Measurements from ENCODE around the gene EEPD1.

The EEPD1 gene

GRCh38 chr7:36299223-36299774 lies 146.2 kb downstream of the EEPD1 start:
- DNase-seq (ENCODE audit: low read depth in 3 of 3): no peak

DNA sequence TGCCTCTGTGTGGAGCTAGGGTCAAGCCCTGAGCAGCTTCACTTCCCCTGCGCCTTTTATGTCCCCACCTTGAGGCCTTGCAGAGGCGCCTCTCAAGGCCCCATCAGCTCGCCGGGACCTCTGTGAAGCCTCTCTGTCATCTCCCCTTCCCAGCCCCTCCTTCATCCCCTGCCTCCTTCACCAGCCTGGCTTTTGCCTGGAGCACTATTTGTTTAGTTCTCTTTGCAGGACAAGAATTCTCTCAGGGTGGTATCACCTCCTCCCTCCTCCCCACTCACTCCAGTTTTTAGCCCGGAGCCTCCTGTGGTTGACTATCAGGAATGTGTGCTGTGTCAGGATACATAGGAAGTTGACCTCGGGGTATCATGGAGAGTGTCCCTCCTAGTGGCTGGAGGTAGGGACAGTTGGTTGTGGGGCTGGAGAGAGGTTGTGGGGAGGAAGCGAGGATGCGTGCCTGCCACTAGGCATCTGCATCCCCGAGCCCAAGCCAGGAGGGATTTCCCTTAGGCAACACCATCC lies 146.8 kb downstream of the EEPD1 start:
- DNase-seq (ENCODE audit: low read depth in 3 of 3): no peak

- no peak for DNase-seq (ENCODE audit: low read depth in 3 of 3)
These were observed 147.8 kb downstream of the EEPD1 start for GRCh38 chr7:36300696-36301350.

DNA sequence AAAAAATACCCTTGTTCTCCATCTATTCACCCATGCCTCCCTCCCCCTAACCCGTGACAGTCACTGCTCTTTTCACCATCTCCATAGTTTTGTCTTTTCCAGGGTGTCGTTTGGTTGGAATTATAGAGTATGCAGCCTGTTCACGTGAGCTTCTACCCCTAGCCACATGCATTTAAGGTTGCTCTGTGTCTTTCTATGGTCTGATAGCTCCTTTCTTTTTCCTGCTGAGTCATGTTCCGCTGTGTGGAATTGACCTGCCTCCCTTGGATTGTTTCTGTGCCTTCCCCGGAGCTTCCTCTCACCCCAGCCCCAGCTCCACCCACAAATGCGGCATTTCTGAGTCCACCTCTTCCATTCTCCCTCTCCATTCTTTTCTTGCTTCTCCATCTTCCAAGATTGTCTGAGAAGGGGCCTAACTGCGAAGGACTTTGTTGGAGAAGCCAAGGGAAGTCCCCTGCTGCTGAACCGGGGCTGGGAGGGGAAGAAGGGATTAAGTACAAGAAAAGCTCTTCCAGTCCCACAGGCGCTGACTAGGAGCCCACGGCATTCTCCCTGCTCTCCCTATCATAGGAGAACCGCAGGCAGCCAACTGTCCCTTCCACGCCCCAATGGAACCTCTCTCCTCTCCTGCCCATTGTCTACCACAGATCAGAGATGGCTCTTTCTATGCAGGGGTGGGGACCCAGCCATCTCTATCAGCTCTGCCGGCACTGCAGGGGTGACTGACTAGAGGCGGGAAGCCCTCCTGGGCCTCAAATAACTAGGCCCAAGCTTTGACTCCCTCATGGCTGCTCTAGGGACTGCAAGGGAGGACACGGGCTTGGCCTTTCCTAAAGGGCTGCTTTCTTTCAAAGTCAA lies 149.1 kb downstream of the EEPD1 start:
- DNase-seq (ENCODE audit: low read depth in 3 of 3): no peak

DNA sequence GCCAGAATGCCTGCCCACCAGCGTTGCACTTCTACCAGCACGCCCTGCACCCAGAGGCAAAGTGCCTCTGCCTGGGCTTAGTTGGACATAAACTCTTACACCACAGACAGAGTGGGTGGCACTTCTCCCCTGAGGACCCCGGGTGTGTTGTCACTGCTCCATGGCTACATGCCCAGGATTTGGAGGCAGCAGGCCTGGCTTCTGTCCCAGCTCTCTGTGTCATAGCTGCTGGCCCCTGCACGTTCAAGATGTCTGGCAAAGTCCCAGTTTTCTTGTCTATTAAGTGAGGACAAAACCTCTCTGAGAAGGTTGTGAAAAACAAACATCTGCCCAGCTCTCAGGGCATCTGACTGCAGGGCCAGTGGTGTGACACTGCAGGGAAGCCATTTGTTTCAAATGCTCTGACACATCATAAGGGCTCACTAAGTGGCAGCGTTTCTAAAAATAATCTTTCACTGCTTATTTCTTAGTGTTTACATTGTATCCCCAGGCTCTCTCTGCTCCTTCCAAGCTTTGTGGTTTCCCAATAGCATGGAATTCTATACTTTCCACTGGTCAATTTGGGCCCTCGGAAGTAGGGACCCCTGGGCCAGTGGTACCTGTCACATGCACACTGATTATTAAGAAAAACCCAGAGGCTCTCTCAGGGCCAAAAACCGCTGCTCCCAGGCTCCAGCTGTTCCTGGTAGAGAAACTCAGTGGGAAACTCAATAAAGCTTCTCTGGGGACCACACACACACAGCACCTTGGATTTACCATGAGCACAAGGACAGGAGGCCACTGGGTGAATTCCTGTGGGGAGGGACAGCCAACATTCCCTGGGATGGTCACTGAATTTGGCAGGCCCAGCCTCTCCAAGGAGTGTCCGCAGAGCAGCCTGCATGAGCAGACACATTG lies 150.4 kb downstream of the EEPD1 start:
- no peak for DNase-seq (ENCODE audit: low read depth in 3 of 3)

DNA sequence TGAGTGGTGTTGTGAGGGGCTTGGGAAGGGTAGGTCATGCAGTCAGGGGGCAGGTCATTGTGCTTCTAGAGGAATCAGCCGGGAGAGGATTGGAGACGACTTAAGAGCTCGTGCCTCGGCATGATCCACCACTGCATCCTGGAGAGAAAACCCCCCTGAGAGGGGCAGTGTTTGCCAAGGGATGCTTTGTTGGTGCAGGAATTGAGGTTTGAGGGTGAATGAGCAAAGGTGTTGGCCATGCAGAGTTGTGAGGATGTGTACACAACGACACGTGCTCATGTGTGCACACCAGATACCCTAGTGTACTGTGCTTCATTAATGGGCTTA lies 151.0 kb downstream of the EEPD1 start:
- no peak for DNase-seq (ENCODE audit: low read depth in 3 of 3)

GRCh38 chr7:36305226-36305625 lies 152.2 kb downstream of the EEPD1 start:
- no peak for DNase-seq (ENCODE audit: low read depth in 3 of 3)

GRCh38 chr7:36305648-36306047 lies 152.6 kb downstream of the EEPD1 start:
- DNase-seq (ENCODE audit: low read depth in 3 of 3): no peak

- no peak for DNase-seq (ENCODE audit: low read depth in 3 of 3)
These were observed 153.2 kb downstream of the EEPD1 start for GRCh38 chr7:36306222-36306621.

- no peak for DNase-seq (ENCODE audit: low read depth in 3 of 3)
These were observed 153.7 kb downstream of the EEPD1 start for GRCh38 chr7:36306722-36307121.

DNA sequence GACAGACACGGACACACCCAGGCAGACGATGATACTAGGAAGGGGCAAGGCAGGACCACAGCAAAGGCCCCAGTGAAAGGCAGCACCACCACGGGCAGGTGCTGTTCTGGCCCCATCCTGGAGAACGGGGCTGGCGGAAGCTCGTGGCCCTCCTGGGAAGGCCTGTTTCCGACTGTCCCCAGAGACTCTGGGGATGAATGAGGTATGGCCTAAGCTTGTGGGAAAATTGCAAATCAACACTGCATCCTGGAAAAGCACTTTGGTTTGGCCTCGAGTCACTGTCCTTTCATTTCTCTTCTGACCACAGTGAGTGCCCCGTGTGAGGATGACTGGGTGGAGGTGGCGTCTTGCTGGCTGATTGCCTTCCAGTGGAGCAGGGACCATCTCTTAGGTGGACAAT lies 155.0 kb downstream of the EEPD1 start:
- no peak for DNase-seq (ENCODE audit: low read depth in 3 of 3)

DNA sequence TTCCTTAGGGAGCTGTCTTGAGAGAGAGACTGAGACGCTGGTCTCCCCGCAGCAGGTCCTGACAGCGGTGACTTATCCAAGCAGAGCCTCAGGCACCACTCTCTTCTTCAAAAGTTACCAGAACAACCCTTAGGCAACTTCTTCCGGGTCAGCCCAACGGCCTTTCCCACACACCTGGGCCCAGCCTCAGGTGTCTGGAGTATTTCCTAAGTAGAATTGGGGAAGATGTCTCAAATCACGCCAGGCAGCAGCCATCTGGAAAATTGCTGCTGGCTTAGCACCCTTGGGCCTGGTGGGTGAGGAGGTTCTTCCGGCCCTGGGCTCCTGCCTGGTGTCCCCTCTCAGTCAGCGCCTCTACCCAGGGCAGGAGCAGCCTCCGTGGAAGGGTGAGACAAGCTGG lies 156.2 kb downstream of the EEPD1 start:
- DNase-seq (ENCODE audit: low read depth in 3 of 3): no peak

DNA sequence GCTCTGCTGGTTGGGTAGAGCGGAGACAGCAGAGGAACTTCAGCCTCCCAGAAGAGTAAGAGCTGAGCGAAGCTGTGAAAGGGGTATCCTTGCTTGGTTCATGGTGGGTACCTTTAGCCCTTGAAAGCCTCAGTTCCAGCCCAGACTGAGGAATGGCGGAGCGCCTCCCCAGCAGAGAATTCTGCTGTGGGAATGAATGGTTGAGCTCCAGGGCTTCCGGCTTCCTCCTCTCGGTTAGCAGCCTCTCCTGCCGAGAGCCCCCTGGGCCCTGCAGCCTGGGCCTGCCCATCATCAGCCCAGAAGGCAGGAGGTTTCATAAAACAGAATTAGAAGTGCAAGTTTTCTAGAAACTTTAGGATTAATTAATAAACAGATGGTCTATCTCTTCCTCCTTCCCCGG lies 156.7 kb downstream of the EEPD1 start:
- no peak for DNase-seq (ENCODE audit: low read depth in 3 of 3)

GRCh38 chr7:36310897-36311296 lies 157.8 kb downstream of the EEPD1 start:
- no peak for DNase-seq (ENCODE audit: low read depth in 3 of 3)

GRCh38 chr7:36311539-36311938 lies 158.5 kb downstream of the EEPD1 start:
- DNase-seq (ENCODE audit: low read depth in 3 of 3): no peak

GRCh38 chr7:36312064-36312914 lies 159.2 kb downstream of the EEPD1 start:
- DNase-seq (ENCODE audit: low read depth in 3 of 3): peak in 1 of 3 experiments; percentile 7

DNA sequence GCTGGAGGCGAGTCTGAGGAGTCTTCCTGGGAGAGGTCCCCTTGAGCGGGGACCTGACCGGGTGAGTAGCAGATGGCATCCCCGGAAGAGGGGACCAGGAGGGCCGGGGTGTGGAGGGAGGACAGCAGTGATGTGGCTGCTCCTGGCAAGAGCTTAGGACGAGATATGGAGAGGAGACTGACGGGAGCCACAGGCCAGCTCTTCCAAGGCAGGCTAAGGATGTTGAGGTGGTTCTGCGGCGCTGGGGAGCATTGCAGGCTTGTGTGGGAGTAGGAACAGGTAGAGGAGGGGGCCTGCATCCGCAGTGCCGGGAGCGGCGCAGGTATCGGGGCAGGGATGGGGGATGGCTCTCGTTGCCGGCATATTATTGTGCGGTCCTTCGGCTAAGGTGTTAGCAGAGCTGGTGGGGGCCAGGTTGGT lies 159.9 kb downstream of the EEPD1 start:
- no peak for DNase-seq (ENCODE audit: low read depth in 3 of 3)

- no peak for DNase-seq (ENCODE audit: low read depth in 3 of 3)
These were observed 160.6 kb downstream of the EEPD1 start for GRCh38 chr7:36313607-36314006.

DNA sequence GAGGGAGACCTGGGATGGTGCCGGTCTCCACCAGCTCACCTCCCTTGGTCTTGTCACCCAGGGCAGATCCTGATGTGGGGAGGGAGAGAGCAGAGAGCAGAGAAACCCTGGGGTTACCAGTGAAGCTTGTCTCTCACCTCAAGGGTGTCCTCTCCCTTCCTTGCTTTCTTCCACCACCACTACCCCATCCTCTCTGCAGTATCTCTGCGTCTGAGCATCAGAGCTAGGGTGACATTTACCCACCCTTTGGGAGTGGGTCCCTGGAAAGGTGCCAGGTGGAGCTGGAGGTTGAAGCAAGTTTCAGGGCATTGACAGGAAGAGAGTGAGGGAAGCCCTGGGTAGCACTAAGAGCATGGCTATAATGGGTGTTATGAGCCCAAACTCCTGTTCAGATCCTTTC lies 161.4 kb downstream of the EEPD1 start:
- DNase-seq (ENCODE audit: low read depth in 3 of 3): no peak

- no peak for DNase-seq (ENCODE audit: low read depth in 3 of 3)
These were observed 162.4 kb downstream of the EEPD1 start for GRCh38 chr7:36315309-36315944.

Measured in stimulated activated CD4-positive, alpha-beta T cell treated with anti-CD3 and anti-CD28 coated beads, TNF-alpha, amount 100 ng/mL, for 24 hours (primary cell).